ENCODE measurements around the gene ARHGAP24.

ARHGAP24 gene

GRCh38 chr4:85591406-85592098, 116.6 kb downstream of the ARHGAP24 start:
- DNase-seq = no peak

- DNase-seq = no peak
Measured at GRCh38 chr4:85595098-85595775, 120.3 kb downstream of the ARHGAP24 start.

- no peak for DNase-seq
Measured at GRCh38 chr4:85595796-85596559, 121.0 kb downstream of the ARHGAP24 start.

GRCh38 chr4:85598936-85599335, 124.0 kb downstream of the ARHGAP24 start:
- no peak for DNase-seq

- no peak for DNase-seq
Measured at GRCh38 chr4:85600501-85600900, 125.6 kb downstream of the ARHGAP24 start.

GRCh38 chr4:85603437-85604336, 128.7 kb downstream of the ARHGAP24 start:
- no peak for DNase-seq

GRCh38 chr4:85606505-85606904, 131.6 kb downstream of the ARHGAP24 start:
- DNase-seq = no peak

- DNase-seq = no peak
Measured at GRCh38 chr4:85607624-85608023, 132.7 kb downstream of the ARHGAP24 start.

GRCh38 chr4:85610450-85610849, 135.5 kb downstream of the ARHGAP24 start:
- DNase-seq = no peak

GRCh38 chr4:85611661-85612060, 136.7 kb downstream of the ARHGAP24 start:
- no peak for DNase-seq

GRCh38 chr4:85613901-85614300, 139.0 kb downstream of the ARHGAP24 start:
- DNase-seq = no peak

- no peak for DNase-seq
Measured at GRCh38 chr4:85615952-85616351, 141.0 kb downstream of the ARHGAP24 start.

GRCh38 chr4:85617202-85617601, 142.3 kb downstream of the ARHGAP24 start:
- no peak for DNase-seq

GRCh38 chr4:85632981-85633380, 158.0 kb downstream of the ARHGAP24 start:
- DNase-seq = no peak

GRCh38 chr4:85637778-85638177, 162.8 kb downstream of the ARHGAP24 start:
- DNase-seq = no peak

GRCh38 chr4:85639946-85640345, 165.0 kb downstream of the ARHGAP24 start:
- no peak for DNase-seq

- DNase-seq = no peak
Measured at GRCh38 chr4:85642356-85643100, 167.6 kb downstream of the ARHGAP24 start.

GRCh38 chr4:85644061-85644460, 169.1 kb downstream of the ARHGAP24 start:
- no peak for DNase-seq

GRCh38 chr4:85650908-85651307, 176.0 kb downstream of the ARHGAP24 start:
- DNase-seq = no peak

- DNase-seq = no peak
Measured at GRCh38 chr4:85656759-85657505, 182.0 kb downstream of the ARHGAP24 start.

GRCh38 chr4:85658766-85659439, 184.0 kb downstream of the ARHGAP24 start:
- DNase-seq = no peak
